ENCODE measurements around the gene RASSF3. TPM values are rescaled to one million over a fixed set of nuclear protein-coding genes. Genes with fewer than 3 reads are reported as not detected.

RASSF3 gene
- total RNA-seq, 4 donors from 2014 or later, result 35.3 to 68.5 (median 45.9) TPM

- no peak for ATAC-seq (ENCODE audit: low FRiP score)
- no peak for DNase-seq (ENCODE audit: low spot score)
- TF ChIP-seq, protein P1, sequence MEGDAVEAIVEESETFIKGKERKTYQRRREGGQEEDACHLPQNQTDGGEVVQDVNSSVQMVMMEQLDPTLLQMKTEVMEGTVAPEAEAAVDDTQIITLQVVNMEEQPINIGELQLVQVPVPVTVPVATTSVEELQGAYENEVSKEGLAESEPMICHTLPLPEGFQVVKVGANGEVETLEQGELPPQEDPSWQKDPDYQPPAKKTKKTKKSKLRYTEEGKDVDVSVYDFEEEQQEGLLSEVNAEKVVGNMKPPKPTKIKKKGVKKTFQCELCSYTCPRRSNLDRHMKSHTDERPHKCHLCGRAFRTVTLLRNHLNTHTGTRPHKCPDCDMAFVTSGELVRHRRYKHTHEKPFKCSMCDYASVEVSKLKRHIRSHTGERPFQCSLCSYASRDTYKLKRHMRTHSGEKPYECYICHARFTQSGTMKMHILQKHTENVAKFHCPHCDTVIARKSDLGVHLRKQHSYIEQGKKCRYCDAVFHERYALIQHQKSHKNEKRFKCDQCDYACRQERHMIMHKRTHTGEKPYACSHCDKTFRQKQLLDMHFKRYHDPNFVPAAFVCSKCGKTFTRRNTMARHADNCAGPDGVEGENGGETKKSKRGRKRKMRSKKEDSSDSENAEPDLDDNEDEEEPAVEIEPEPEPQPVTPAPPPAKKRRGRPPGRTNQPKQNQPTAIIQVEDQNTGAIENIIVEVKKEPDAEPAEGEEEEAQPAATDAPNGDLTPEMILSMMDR (IDR thresholded peaks at IDR 0.05), result no peak
These were observed 23.6 kb downstream of the RASSF3 start for GRCh38 chr12:64633940-64634337.

DNA sequence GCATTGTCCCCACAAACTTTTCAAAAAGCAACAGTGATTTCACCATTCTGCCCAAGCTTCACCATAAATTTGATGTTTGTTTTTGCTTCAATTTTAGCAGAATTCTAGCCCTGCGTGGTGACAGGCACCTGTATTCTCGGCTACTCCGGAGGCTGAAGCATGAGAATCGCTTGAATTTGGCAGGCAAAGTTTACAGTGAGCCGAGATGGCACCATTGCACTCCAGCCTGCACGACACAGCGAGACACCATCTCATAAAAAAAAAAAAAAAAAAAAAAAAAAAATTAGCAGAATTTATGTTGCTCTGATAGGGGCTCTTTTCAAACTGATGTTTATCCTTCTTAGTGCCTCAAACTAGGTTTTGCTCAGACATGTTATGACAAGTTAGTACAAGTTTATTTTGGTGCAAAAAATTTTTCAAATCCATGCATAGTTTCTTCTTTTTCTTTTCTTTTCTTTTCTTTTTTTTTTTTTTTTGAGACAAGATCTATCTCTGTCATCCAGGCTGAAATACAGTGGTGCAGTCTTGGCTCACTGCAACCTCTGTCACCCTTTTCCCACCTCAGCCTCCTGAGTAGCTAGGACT lies 24.3 kb downstream of the RASSF3 start:
- no peak for DNase-seq (ENCODE audit: low spot score)
- ATAC-seq (ENCODE audit: low FRiP score), result no peak
- TF ChIP-seq, protein P1 (IDR thresholded peaks at IDR 0.05), result no peak

DNA sequence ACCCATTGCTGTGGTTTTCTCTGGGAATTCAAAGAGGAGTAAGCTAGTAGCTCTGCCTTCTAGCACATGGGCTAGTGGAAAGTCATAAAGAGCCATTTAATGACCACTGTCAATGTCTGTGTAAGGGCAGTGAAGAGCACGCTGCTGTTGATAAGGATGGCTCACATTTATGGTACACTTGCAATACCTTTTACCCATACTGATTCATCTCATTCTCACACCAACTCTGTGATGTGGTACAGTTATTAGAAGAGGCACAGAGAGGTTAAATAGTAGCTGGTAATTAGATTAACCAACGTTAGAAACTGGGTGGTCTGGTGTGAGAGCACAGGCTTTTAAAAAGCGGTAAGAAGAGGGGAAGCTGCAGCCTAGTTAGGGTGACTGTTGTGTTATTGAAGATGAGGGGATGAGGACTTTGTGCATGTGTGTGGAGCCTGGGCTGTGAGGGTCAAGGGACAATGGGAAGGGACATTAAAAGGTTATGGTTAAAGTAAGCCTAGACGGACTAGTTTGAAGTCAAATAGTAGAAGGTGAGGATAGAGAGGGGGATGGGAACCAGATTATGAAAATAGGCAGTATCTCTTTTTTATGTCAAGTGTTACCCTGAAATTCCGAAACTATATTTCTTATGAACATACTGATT lies 25.2 kb downstream of the RASSF3 start:
- TF ChIP-seq, protein P1 (IDR thresholded peaks at IDR 0.05), result no peak
- DNase-seq (ENCODE audit: low spot score), result no peak
- ATAC-seq (ENCODE audit: low FRiP score), result no peak

DNA sequence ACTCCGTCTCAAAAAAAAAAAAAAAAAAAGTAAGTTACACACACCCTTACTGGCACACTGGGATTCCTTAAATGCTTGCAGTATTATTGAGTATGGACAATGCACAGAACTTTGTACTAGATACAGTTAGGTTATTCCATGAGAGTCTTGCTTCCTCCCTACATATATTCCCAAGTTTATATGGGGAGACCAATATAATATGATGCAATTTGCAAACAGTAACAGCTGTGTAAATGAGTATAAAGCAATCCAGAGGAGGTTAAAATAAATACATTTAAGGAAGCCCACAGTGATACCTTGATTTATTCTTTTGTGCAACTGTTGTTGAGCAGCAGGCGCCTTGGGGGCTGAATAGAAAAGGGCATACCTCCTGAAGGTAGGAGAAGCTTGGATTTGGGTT lies 26.6 kb downstream of the RASSF3 start:
- ATAC-seq (ENCODE audit: low FRiP score) (no peak), DNase-seq (ENCODE audit: low spot score) (no peak)
- TF ChIP-seq, protein P1 (IDR thresholded peaks at IDR 0.05), result no peak

- DNase-seq (ENCODE audit: low spot score) (no peak), ATAC-seq (ENCODE audit: low FRiP score) (no peak)
- TF ChIP-seq, protein P1 (IDR thresholded peaks at IDR 0.05), result no peak
These were observed 29.2 kb downstream of the RASSF3 start for GRCh38 chr12:64639466-64639865.

- DNase-seq (ENCODE audit: low spot score) (no peak), ATAC-seq (ENCODE audit: low FRiP score) (no peak)
- TF ChIP-seq, protein P1 (IDR thresholded peaks at IDR 0.05), result no peak
These were observed 36.0 kb downstream of the RASSF3 start for GRCh38 chr12:64646318-64646717.

GRCh38 chr12:64649487-64649886 lies 39.2 kb downstream of the RASSF3 start:
- DNase-seq (ENCODE audit: low spot score) (no peak), ATAC-seq (ENCODE audit: low FRiP score) (no peak)
- TF ChIP-seq, protein P1 (IDR thresholded peaks at IDR 0.05), result no peak
